Muscle of leg (tissue), 11 donors: ENCODE measurements around the gene DENND2C. TPM values are rescaled to one million over a fixed set of nuclear protein-coding genes. Genes with fewer than 3 reads are reported as not detected.

ENCODE experiments used
- DNase-seq: peaks from one replicate; pipeline ENCODE4 v3.0.0; 2013
- H3K27ac ChIP-seq: one replicate; pipeline ENCODE4 v1.5.1; 2013; ENCODE audit warnings: mild to moderate bottlenecking, low read length, control low read depth
- H3K27me3 ChIP-seq: one replicate; pipeline ENCODE4 v1.6.1; 2013; ENCODE audit warnings: low read length; ENCODE audit not compliant: control insufficient read depth, insufficient read depth
- H3K36me3 ChIP-seq: one replicate; pipeline ENCODE4 v1.6.1; 2013; ENCODE audit warnings: low read length; ENCODE audit not compliant: control insufficient read depth, insufficient read depth
- H3K4me1 ChIP-seq: one replicate; pipeline ENCODE4 v1.6.1; 2013; ENCODE audit warnings: low read length; ENCODE audit not compliant: control insufficient read depth, insufficient read depth
- H3K4me3 ChIP-seq: one replicate; pipeline ENCODE4 v1.5.1; 2013; ENCODE audit warnings: low read length, control low read depth
- H3K9me3 ChIP-seq: replicated peaks from 2 replicates; pipeline ENCODE4 v1.6.1; 2013; ENCODE audit warnings: low read depth, low read length; ENCODE audit not compliant: control insufficient read depth
- WGBS: methylation state at CpG from one replicate; pipeline ENCODE4 v1.1.5; 2013; ENCODE audit warnings: missing lambda C conversion rate; ENCODE audit not compliant: insufficient coverage; 5-methylcytosine and 5-hydroxymethylcytosine counted together
- polyA plus RNA-seq, 8 donors: library from polyadenylated mRNA; unstranded; fragments of 120-200 nt; gene quantifications; one replicate each; pipeline versions ENCODE4 v1.2.1 to v1.2.3, GENCODE V29; 2013; ENCODE audit warnings: inconsistent platforms in 1 of 8, low replicate concordance in 1 of 8; ENCODE audit not compliant: insufficient read length in 8 of 8, insufficient read depth in 1 of 8
- total RNA-seq: library from RNA; stranded (reverse); fragments of 120-200 nt; gene quantifications from one replicate; pipeline ENCODE4 v1.2.4, GENCODE V29; 2013

DENND2C gene
- total and polyA plus RNA-seq, 9 donors = 2.7 to 9.0 (median 5.2) TPM

GRCh38 chr1:114703242-114703641, 33.4 kb upstream of the DENND2C start:
- Histone ChIP-seq H3K27ac (peak overlapping the region; percentile 67), H3K27me3 (no peaks in the 10 kb centered on the region), H3K4me3 (no peak overlapping the region), H3K36me3 (peaks cover 10% of the 10 kb centered on the region), H3K9me3 (no peaks in the 10 kb centered on the region), H3K4me1 (peaks cover 2% of the 10 kb centered on the region)
- DNase-seq = peak; percentile 56
- WGBS = no CpG with 5 or more reads among the region's 1 CpG

GRCh38 chr1:114702737-114703136, 32.9 kb upstream of the DENND2C start:
- WGBS = 88% methylated on average over 1 of the region's 5 CpGs
- H3K4me3 ChIP-seq = no peak overlapping the region
- peak overlapping the region; percentile 67 for H3K27ac ChIP-seq
- peaks cover 8% of the 10 kb centered on the region for H3K36me3 ChIP-seq
- H3K9me3 ChIP-seq = no peaks in the 10 kb centered on the region
- H3K27me3 ChIP-seq = no peaks in the 10 kb centered on the region
- peaks cover 2% of the 10 kb centered on the region for H3K4me1 ChIP-seq
- peak; percentile 24 for DNase-seq

GRCh38 chr1:114701931-114702330, 32.1 kb upstream of the DENND2C start:
- peaks cover 3% of the 10 kb centered on the region for H3K36me3 ChIP-seq
- peaks cover 2% of the 10 kb centered on the region for H3K4me1 ChIP-seq
- WGBS = no CpG with 5 or more reads among the region's 2 CpGs

GRCh38 chr1:114700036-114700600, 30.3 kb upstream of the DENND2C start:
- Histone ChIP-seq H3K27ac (no peak overlapping the region), H3K4me1 (peaks cover 2% of the 10 kb centered on the region), H3K27me3 (no peaks in the 10 kb centered on the region), H3K4me3 (no peak overlapping the region), H3K36me3 (no peaks in the 10 kb centered on the region), H3K9me3 (no peaks in the 10 kb centered on the region)
- peak; percentile 46 for DNase-seq
- no CpG with 5 or more reads among the region's 4 CpGs for WGBS

More at GRCh38 chr1:114701931-114702330, 32.1 kb upstream of the DENND2C start:
- Histone ChIP-seq H3K27ac (peak overlapping the region; percentile 67), H3K27me3 (no peaks in the 10 kb centered on the region), H3K4me3 (no peak overlapping the region), H3K9me3 (no peaks in the 10 kb centered on the region)
- no peak for DNase-seq

- no peaks in the 10 kb centered on the region for H3K9me3 ChIP-seq
- no peaks in the 10 kb centered on the region for H3K36me3 ChIP-seq
- H3K27me3 ChIP-seq = no peaks in the 10 kb centered on the region
- DNase-seq = no peak
- peaks cover under 1% of the 10 kb centered on the region for H3K4me1 ChIP-seq
- no peak overlapping the region for H3K27ac ChIP-seq
- H3K4me3 ChIP-seq = no peak overlapping the region
These were observed 27.0 kb upstream of the DENND2C start for GRCh38 chr1:114696810-114697209.

- Histone ChIP-seq H3K4me1 (no peaks in the 10 kb centered on the region), H3K27me3 (no peaks in the 10 kb centered on the region), H3K9me3 (no peaks in the 10 kb centered on the region), H3K27ac (peak within 1 kb of the TSS; percentile 82), H3K36me3 (no peaks in the 10 kb centered on the region), H3K4me3 (peak within 1 kb of the TSS; percentile 24)
- no CpG with 5 or more reads among the region's 6 CpGs for WGBS
- peak; percentile 22 for DNase-seq
These were observed 25.7 kb upstream of the DENND2C start, which contains the start of gene AMPD1 for GRCh38 chr1:114695430-114696058. Gene AMPD1, minus strand, starts transcription at chr1:114695546. Its CDS starts 75 bp downstream, at chr1:114695471.

GRCh38 chr1:114694540-114695310, 24.9 kb upstream of the DENND2C start:
- DNase-seq = no peak
- WGBS = 73% methylated on average over 3 of the region's 9 CpGs
- Histone ChIP-seq H3K9me3 (no peaks in the 10 kb centered on the region), H3K36me3 (no peaks in the 10 kb centered on the region), H3K4me3 (peak overlapping the region; percentile 24), H3K27me3 (no peaks in the 10 kb centered on the region), H3K27ac (peak overlapping the region; percentile 11), H3K4me1 (no peaks in the 10 kb centered on the region)

GRCh38 chr1:114692947-114693346, 23.1 kb upstream of the DENND2C start:
- H3K36me3 ChIP-seq = no peaks in the 10 kb centered on the region
- H3K4me1 ChIP-seq = no peaks in the 10 kb centered on the region
- H3K9me3 ChIP-seq = no peaks in the 10 kb centered on the region
- H3K27ac ChIP-seq = no peak overlapping the region
- DNase-seq = no peak
- H3K4me3 ChIP-seq = no peak overlapping the region
- WGBS = no CpG with 5 or more reads among the region's 3 CpGs
- H3K27me3 ChIP-seq = no peaks in the 10 kb centered on the region

GRCh38 chr1:114691061-114691460, 21.2 kb upstream of the DENND2C start:
- Histone ChIP-seq H3K9me3 (no peaks in the 10 kb centered on the region), H3K4me1 (no peaks in the 10 kb centered on the region), H3K27me3 (no peaks in the 10 kb centered on the region), H3K4me3 (no peak overlapping the region), H3K27ac (no peak overlapping the region), H3K36me3 (no peaks in the 10 kb centered on the region)
- DNase-seq = no peak
- WGBS = no CpG with 5 or more reads among the region's 2 CpGs

GRCh38 chr1:114690148-114690547, 20.3 kb upstream of the DENND2C start:
- H3K27me3 ChIP-seq = no peaks in the 10 kb centered on the region
- no peak for DNase-seq
- no peaks in the 10 kb centered on the region for H3K36me3 ChIP-seq
- H3K9me3 ChIP-seq = no peaks in the 10 kb centered on the region
- H3K27ac ChIP-seq = no peak overlapping the region
- H3K4me1 ChIP-seq = no peaks in the 10 kb centered on the region
- H3K4me3 ChIP-seq = no peak overlapping the region
- no CpG with 5 or more reads among the region's 1 CpG for WGBS
